Right atrium auricular region (tissue), 2 donors: ENCODE results near the gene GSDMA. TPM values are rescaled to one million over a fixed set of nuclear protein-coding genes. Genes with fewer than 3 reads are reported as not detected.

Experiments
- DNase-seq: peaks from one replicate; pipeline ENCODE4 v3.0.0-alpha.2; 2019; ENCODE audit warnings: low spot score
- H3K27ac ChIP-seq, 2 donors: fragments of 200-600 bp; sonication (generic); 1 replicate in 1 of 2; 2 replicates in 1 of 2; pipeline ENCODE4 v1.5.1; 2016 to 2019
- H3K27me3 ChIP-seq, 2 donors: fragments of 200-600 bp; sonication (generic); one replicate each; pipeline versions ENCODE4 v1.5.1 to v1.6.0; 2017 to 2019
- H3K36me3 ChIP-seq: fragments of 200-600 bp; sonication (generic); one replicate; pipeline ENCODE4 v1.5.1; 2016
- H3K4me1 ChIP-seq, 2 donors: fragments of 200-600 bp; sonication (generic); one replicate each; pipeline versions ENCODE4 v1.5.1 to v1.6.0; 2017 to 2019
- H3K4me3 ChIP-seq, 2 donors: fragments of 200-600 bp; sonication (generic); 1 replicate in 1 of 2; 2 replicates in 1 of 2; pipeline ENCODE4 v1.5.1; 2017 to 2019; ENCODE audit warnings: mild to moderate bottlenecking in 1 of 2, moderate library complexity in 1 of 2
- H3K9me3 ChIP-seq, 2 donors: fragments of 200-600 bp; sonication (generic); one replicate each; pipeline ENCODE4 v1.5.1; 2019
- CTCF ChIP-seq, 2 donors: fragments of 200-600 bp; sonication (generic); IDR thresholded peaks; one replicate each; pipeline ENCODE4 v1.5.1; 2019; ENCODE audit warnings: antibody characterized with exemption in 2 of 2
- total RNA-seq, 2 donors: library from RNA; depleted of rRNA; stranded (reverse); fragments of >200 nt; gene quantifications; one replicate each; pipeline ENCODE4 v1.1.0, GENCODE V29; 2016

Gene GSDMA
- total RNA-seq, 2 donors from 2014 or later, result 0.75 TPM; not detected in 1

GRCh38 chr17:39970157-39970692, 7.4 kb downstream of the GSDMA start:
- Histone ChIP-seq H3K27me3 (no peaks in the 10 kb centered on the region), H3K36me3 (no peaks in the 10 kb centered on the region), H3K4me1 (no peaks in the 10 kb centered on the region), H3K27ac (no peak overlapping the region), H3K9me3 (no peaks in the 10 kb centered on the region), H3K4me3 (no peak overlapping the region)
- no peak for DNase-seq
- no peak for TF ChIP-seq CTCF (IDR thresholded peaks at IDR 0.05)

DNA sequence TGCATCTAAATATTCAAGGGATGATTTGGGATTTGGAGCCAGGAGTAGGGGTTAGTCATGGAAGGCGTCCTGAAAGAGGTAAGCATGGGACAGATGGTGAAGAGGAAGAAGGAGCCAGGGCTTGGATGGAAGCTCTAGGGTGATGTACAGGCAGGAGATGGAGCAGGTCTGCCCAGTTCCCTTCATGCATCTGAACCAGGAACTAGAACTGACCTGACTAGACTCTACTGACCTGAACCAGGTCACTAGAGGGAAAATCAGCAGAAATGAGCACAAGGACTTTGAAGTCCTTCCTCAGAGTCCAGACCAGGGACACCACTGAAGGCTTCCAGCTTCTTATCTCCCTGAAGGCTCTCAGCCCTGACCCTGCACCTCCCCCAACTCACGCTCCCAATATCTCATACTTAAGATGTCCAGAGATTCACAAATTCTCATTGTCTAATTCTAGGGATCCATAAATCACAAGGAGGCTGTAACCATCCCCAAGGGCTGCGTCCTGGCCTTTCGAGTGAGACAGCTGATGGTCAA, 8.3 kb downstream of the GSDMA start:
- Histone ChIP-seq H3K4me1 (no peaks in the 10 kb centered on the region), H3K27me3 (no peaks in the 10 kb centered on the region), H3K36me3 (no peaks in the 10 kb centered on the region), H3K4me3 (no peak overlapping the region), H3K9me3 (no peaks in the 10 kb centered on the region), H3K27ac (no peak overlapping the region)
- TF ChIP-seq CTCF (IDR thresholded peaks at IDR 0.05), result no peak
- no peak for DNase-seq

DNA sequence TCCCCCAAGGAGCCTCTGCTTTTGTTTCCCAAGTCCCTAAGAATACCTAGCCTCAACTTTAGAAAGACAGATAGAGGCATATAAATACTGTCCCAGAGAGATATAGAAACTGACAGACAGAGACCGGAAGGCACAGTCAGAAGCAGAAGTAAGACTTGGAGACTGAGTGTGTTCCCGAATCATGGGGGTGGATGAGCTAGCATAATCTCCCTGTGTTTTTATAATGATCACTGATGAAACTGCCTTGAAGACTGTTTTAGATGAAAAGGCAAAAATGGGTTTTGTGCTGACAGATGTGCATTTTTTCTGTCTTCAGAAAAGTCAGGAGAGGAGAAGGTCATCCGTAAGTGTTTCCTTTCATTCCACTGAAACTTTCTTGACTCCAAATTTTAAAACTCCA, 9.5 kb downstream of the GSDMA start:
- Histone ChIP-seq H3K9me3 (no peaks in the 10 kb centered on the region), H3K4me3 (no peak overlapping the region), H3K27me3 (no peaks in the 10 kb centered on the region), H3K36me3 (no peaks in the 10 kb centered on the region), H3K27ac (peak overlapping the region in 1 of 2 donors; percentile 16), H3K4me1 (no peaks in the 10 kb centered on the region)
- no peak for DNase-seq
- TF ChIP-seq CTCF (IDR thresholded peaks at IDR 0.05), result no peak

DNA sequence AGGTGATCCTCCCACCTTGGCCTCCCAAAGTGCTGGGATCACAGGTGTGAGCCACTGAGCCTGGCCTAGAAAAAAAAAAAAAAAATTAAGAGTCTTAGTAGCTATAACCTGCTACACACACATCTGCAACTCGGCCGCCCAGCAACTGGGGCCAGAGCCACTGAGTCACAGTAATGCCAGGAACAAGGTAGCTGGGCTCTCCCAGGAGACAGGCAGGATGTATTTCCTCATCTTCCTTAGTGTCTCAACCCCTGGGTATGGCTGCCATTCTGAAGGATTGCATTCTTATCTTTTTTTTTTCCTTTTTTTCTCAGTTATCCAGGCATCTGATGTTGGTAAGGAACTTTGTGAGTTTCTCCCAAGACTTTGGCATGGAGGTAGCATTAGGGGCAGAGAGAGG, 10.7 kb downstream of the GSDMA start:
- TF ChIP-seq CTCF (IDR thresholded peaks at IDR 0.05), result no peak
- Histone ChIP-seq H3K36me3 (no peaks in the 10 kb centered on the region), H3K9me3 (no peaks in the 10 kb centered on the region), H3K4me3 (no peak overlapping the region), H3K27me3 (no peaks in the 10 kb centered on the region), H3K4me1 (no peaks in the 10 kb centered on the region), H3K27ac (no peak overlapping the region)
- no peak for DNase-seq

GRCh38 chr17:39974433-39974832, 11.6 kb downstream of the GSDMA start:
- no peak overlapping the region for H3K27ac ChIP-seq
- no peak overlapping the region for H3K4me3 ChIP-seq
- no peak for DNase-seq
- no peak for TF ChIP-seq CTCF (IDR thresholded peaks at IDR 0.05)
- H3K9me3 ChIP-seq, result no peaks in the 10 kb centered on the region
- no peaks in the 10 kb centered on the region for H3K36me3 ChIP-seq
- H3K27me3 ChIP-seq, result no peaks in the 10 kb centered on the region
- H3K4me1 ChIP-seq, result peaks cover 0 to 3% of the 10 kb centered on the region in 2 donors

DNA sequence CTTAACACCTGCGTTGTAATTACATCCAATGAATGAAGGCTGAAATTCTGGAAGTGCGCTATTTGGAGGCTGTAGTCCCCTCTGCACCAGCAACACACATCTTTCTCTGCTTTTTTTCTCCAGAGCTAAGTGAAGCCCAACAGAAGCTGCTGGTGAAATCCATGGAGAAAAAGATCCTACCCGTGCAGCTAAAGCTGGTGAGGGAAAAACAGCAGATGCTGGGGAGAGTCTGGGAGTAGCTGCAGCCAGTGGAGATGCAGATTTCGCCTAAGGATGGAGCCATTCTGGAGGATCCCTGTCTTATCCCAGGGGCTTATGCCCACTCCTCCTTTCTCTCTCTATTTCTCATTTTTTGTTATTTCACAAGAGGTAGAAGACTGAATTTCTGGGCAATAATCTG, 13.0 kb downstream of the GSDMA start:
- no peak for DNase-seq
- no peaks in the 10 kb centered on the region for H3K27me3 ChIP-seq
- H3K4me1 ChIP-seq, result peaks cover 0 to 9% of the 10 kb centered on the region in 2 donors
- H3K36me3 ChIP-seq, result no peaks in the 10 kb centered on the region
- no peak for TF ChIP-seq CTCF (IDR thresholded peaks at IDR 0.05)
- no peak overlapping the region for H3K27ac ChIP-seq
- H3K9me3 ChIP-seq, result no peaks in the 10 kb centered on the region
- no peak overlapping the region for H3K4me3 ChIP-seq
